Ascending aorta (tissue), 2 donors: ENCODE results near the gene HOXB3. TPM values are rescaled to one million over a fixed set of nuclear protein-coding genes. Genes with fewer than 3 reads are reported as not detected.

Experiments
- DNase-seq, 2 donors: peaks; one replicate each; pipeline ENCODE4 v3.0.0-alpha.2; 2019; ENCODE audit warnings: low spot score in 2 of 2
- H3K27ac ChIP-seq, 2 donors: fragments of 200-600 bp; sonication (generic); one replicate each; pipeline ENCODE4 v1.5.1; 2016 to 2017; ENCODE audit warnings: mild to moderate bottlenecking in 1 of 2
- H3K27me3 ChIP-seq: fragments of 200-600 bp; sonication (generic); one replicate; pipeline ENCODE4 v1.5.1; 2017
- H3K36me3 ChIP-seq, 2 donors: fragments of 200-600 bp; sonication (generic); one replicate each; pipeline ENCODE4 v1.5.1; 2016
- H3K4me1 ChIP-seq, 2 donors: fragments of 200-600 bp; sonication (generic); one replicate each; pipeline ENCODE4 v1.5.1; 2016 to 2017; ENCODE audit warnings: mild to moderate bottlenecking in 1 of 2
- H3K4me3 ChIP-seq, 2 donors: fragments of 200-600 bp; sonication (generic); one replicate each; pipeline ENCODE4 v1.5.1; 2016 to 2017; ENCODE audit warnings: mild to moderate bottlenecking in 1 of 2
- H3K9me3 ChIP-seq, 2 donors: fragments of 200-600 bp; sonication (generic); one replicate each; pipeline ENCODE4 v1.5.1; 2016
- CTCF ChIP-seq, 3 experiments: fragments of 200-600 bp in 2 of 3; fragments of 450-650 bp in 1 of 3; sonication (generic) in 2 of 3; IDR thresholded peaks; one replicate each; pipeline ENCODE4 v1.5.1; 2016 to 2019; ENCODE audit warnings: antibody characterized with exemption in 3 of 3, mild to moderate bottlenecking in 1 of 3, moderate library complexity in 1 of 3
- intact Hi-C: fragments of 100-400 bp; cut with DNase I; formaldehyde crosslinking; loops from one replicate; pipeline ENCODE4 v1.15.1; 2023
- total RNA-seq: library from RNA; depleted of rRNA; stranded (reverse); fragments of >200 nt; gene quantifications from one replicate; pipeline ENCODE4 v1.1.0, GENCODE V29; 2016

Gene HOXB3
- total RNA-seq, 1 donor from 2014 or later = 19.3 TPM

- no peak for DNase-seq
- TF ChIP-seq CTCF (IDR thresholded peaks at IDR 0.05) = no peak
- intact Hi-C loops = loop anchor here (1.0 kb wide), 1 partner anchor 33 kb away; no protein-coding TSS in a partner anchor
- Histone ChIP-seq H3K27me3 (no peaks in the 10 kb centered on the region), H3K9me3 (no peaks in the 10 kb centered on the region), H3K4me3 (peak overlapping the region; percentile 75 to 77), H3K36me3 (no peaks in the 10 kb centered on the region), H3K4me1 (peaks cover 4 to 47% of the 10 kb centered on the region in 2 donors), H3K27ac (peak overlapping the region; percentile 93 to 97)
Observed at GRCh38 chr17:48577330-48577945, 12.6 kb downstream of the HOXB3 start.

GRCh38 chr17:48576479-48577309 lies 13.3 kb downstream of the HOXB3 start:
- Histone ChIP-seq H3K9me3 (no peaks in the 10 kb centered on the region), H3K27ac (peak overlapping the region; percentile 93 to 97), H3K4me1 (peaks cover 4 to 55% of the 10 kb centered on the region in 2 donors), H3K36me3 (no peaks in the 10 kb centered on the region), H3K4me3 (peak overlapping the region; percentile 75 to 77), H3K27me3 (no peaks in the 10 kb centered on the region)
- DNase-seq = peak in 1 of 2 donors; percentile 84
- no peak for TF ChIP-seq CTCF (IDR thresholded peaks at IDR 0.05)
- intact Hi-C loops = loop anchor here (1.0 kb wide), 1 partner anchor 32 kb away; no protein-coding TSS in a partner anchor

- H3K27ac ChIP-seq = peak overlapping the region; percentile 93 to 97
- H3K27me3 ChIP-seq = no peaks in the 10 kb centered on the region
- peaks cover 4 to 59% of the 10 kb centered on the region in 2 donors for H3K4me1 ChIP-seq
- no peak for DNase-seq
- H3K9me3 ChIP-seq = no peaks in the 10 kb centered on the region
- no peaks in the 10 kb centered on the region for H3K36me3 ChIP-seq
- intact Hi-C loops = no loop called here
- peak overlapping the region; percentile 75 to 77 for H3K4me3 ChIP-seq
- no peak for TF ChIP-seq CTCF (IDR thresholded peaks at IDR 0.05)
Observed at GRCh38 chr17:48575673-48576478, 14.2 kb downstream of the HOXB3 start.

- TF ChIP-seq CTCF (IDR thresholded peaks at IDR 0.05) = no peak
- H3K9me3 ChIP-seq = no peaks in the 10 kb centered on the region
- intact Hi-C loops = no loop called here
- H3K27ac ChIP-seq = peak overlapping the region; percentile 93 to 97
- H3K27me3 ChIP-seq = no peaks in the 10 kb centered on the region
- H3K36me3 ChIP-seq = no peaks in the 10 kb centered on the region
- peak overlapping the region; percentile 15 to 75 for H3K4me3 ChIP-seq
- no peak for DNase-seq
- peaks cover 4 to 65% of the 10 kb centered on the region in 2 donors for H3K4me1 ChIP-seq
Observed at GRCh38 chr17:48575066-48575582, 14.9 kb downstream of the HOXB3 start.

GRCh38 chr17:48574505-48575065 lies 15.5 kb downstream of the HOXB3 start:
- no peak for TF ChIP-seq CTCF (IDR thresholded peaks at IDR 0.05)
- Histone ChIP-seq H3K27ac (peak overlapping the region; percentile 93 to 97), H3K36me3 (no peaks in the 10 kb centered on the region), H3K4me3 (peak overlapping the region; percentile 27 to 75), H3K4me1 (peaks cover 7 to 71% of the 10 kb centered on the region in 2 donors), H3K9me3 (no peaks in the 10 kb centered on the region), H3K27me3 (no peaks in the 10 kb centered on the region)
- DNase-seq = no peak
- intact Hi-C loops = no loop called here
